Neutrophil (primary cell): Measurements from ENCODE around the gene SSH2.

Experiments used
- H3K27ac ChIP-seq: fragments of 200-600 bp; sonication (generic); 2 replicates; pipeline ENCODE4 v1.5.1; 2016; ENCODE audit warnings: mild to moderate bottlenecking, moderate library complexity
- H3K27me3 ChIP-seq: fragments of 200-600 bp; sonication (generic); 2 replicates; pipeline ENCODE4 v1.6.0; 2016; ENCODE audit warnings: mild to moderate bottlenecking
- H3K36me3 ChIP-seq: fragments of 200-600 bp; sonication (generic); 2 replicates; pipeline ENCODE4 v1.5.1; 2017
- H3K4me1 ChIP-seq, 2 experiments: fragments of 200-600 bp in 1 of 2; sonication (generic) in 1 of 2; 1 replicate in 1 of 2; 2 replicates in 1 of 2; pipeline versions ENCODE4 v1.5.1 to v1.6.1; 2013 to 2016; ENCODE audit warnings: low read depth in 1 of 2, low read length in 1 of 2, mild to moderate bottlenecking in 1 of 2, moderate library complexity in 1 of 2; ENCODE audit not compliant: control insufficient read depth in 1 of 2, insufficient read depth in 1 of 2
- H3K4me3 ChIP-seq, 2 experiments: fragments of 200-600 bp in 1 of 2; sonication (generic) in 1 of 2; 1 replicate in 1 of 2; 2 replicates in 1 of 2; pipeline ENCODE4 v1.5.1; 2013 to 2016; ENCODE audit warnings: low read depth in 1 of 2, low read length in 1 of 2, mild to moderate bottlenecking in 1 of 2, moderate library complexity in 1 of 2
- H3K9me3 ChIP-seq: fragments of 200-600 bp; sonication (generic); 2 replicates; pipeline ENCODE4 v1.5.1; 2016
- CTCF ChIP-seq: fragments of 200-600 bp; sonication (generic); IDR thresholded peaks from 2 replicates; pipeline ENCODE4 v1.5.1; 2016; ENCODE audit warnings: antibody characterized with exemption

Gene SSH2

GRCh38 chr17:29620271-29620670 lies 309.8 kb downstream of the SSH2 start:
- no peak for TF ChIP-seq CTCF
- Histone ChIP-seq H3K4me3 (no peak overlapping the region), H3K9me3 (no peaks in the 10 kb centered on the region), H3K27me3 (peaks cover 90% of the 10 kb centered on the region), H3K4me1 (peaks cover 46 to 47% of the 10 kb centered on the region in 2 experiments), H3K27ac (no peak overlapping the region), H3K36me3 (peaks cover 5% of the 10 kb centered on the region)

GRCh38 chr17:29619251-29619650 lies 310.8 kb downstream of the SSH2 start:
- peaks cover 54 to 55% of the 10 kb centered on the region in 2 experiments for H3K4me1 ChIP-seq
- TF ChIP-seq CTCF: no peak
- peaks cover 100% of the 10 kb centered on the region for H3K27me3 ChIP-seq
- H3K36me3 ChIP-seq: no peaks in the 10 kb centered on the region
- no peak overlapping the region for H3K27ac ChIP-seq
- H3K9me3 ChIP-seq: no peaks in the 10 kb centered on the region
- H3K4me3 ChIP-seq: no peak overlapping the region

- Histone ChIP-seq H3K27me3 (peaks cover 100% of the 10 kb centered on the region), H3K4me1 (peaks cover 61 to 63% of the 10 kb centered on the region in 2 experiments), H3K9me3 (no peaks in the 10 kb centered on the region), H3K27ac (peak overlapping the region; percentile 50), H3K4me3 (peak overlapping the region; percentile 67), H3K36me3 (no peaks in the 10 kb centered on the region)
- TF ChIP-seq CTCF: no peak
Measured at GRCh38 chr17:29618272-29619065, 311.6 kb downstream of the SSH2 start.

- Histone ChIP-seq H3K4me3 (peak overlapping the region; percentile 67), H3K9me3 (no peaks in the 10 kb centered on the region), H3K36me3 (no peaks in the 10 kb centered on the region), H3K27me3 (peaks cover 100% of the 10 kb centered on the region), H3K4me1 (peaks cover 64% of the 10 kb centered on the region in 2 experiments), H3K27ac (peak overlapping the region; percentile 50)
- peak; percentile 91 for TF ChIP-seq CTCF
Measured at GRCh38 chr17:29617481-29618271, 312.4 kb downstream of the SSH2 start.

GRCh38 chr17:29617125-29617480 lies 312.9 kb downstream of the SSH2 start:
- TF ChIP-seq CTCF: peak; percentile 72

More at GRCh38 chr17:29617125-29617480, 312.9 kb downstream of the SSH2 start:
- Histone ChIP-seq H3K36me3 (no peaks in the 10 kb centered on the region), H3K4me3 (peak overlapping the region; percentile 67), H3K27me3 (peaks cover 100% of the 10 kb centered on the region), H3K27ac (no peak overlapping the region), H3K4me1 (peaks cover 58 to 59% of the 10 kb centered on the region in 2 experiments), H3K9me3 (no peaks in the 10 kb centered on the region)
